T-helper 2 cell treated with Interferon-gamma antibody and Interleukin-4, amounts not matched to agents 5 μg/mL and 100 μg/mL, for 36 hours (primary cell): ENCODE results near the gene USP37.

Experiments used
- DNase-seq: peaks from one replicate; pipeline ENCODE4 v3.0.0; 2021; ENCODE audit warnings: low spot score
- H3K27ac Mint-ChIP-seq: one replicate; pipeline ENCODE4 v1.8.0; 2021; ENCODE audit warnings: mild to moderate bottlenecking, mixed read lengths
- H3K27me3 Mint-ChIP-seq: one replicate; pipeline ENCODE4 v1.8.0; 2021; ENCODE audit warnings: low read depth, mixed read lengths
- H3K36me3 Mint-ChIP-seq: one replicate; pipeline ENCODE4 v1.8.0; 2021; ENCODE audit warnings: low read depth, mixed read lengths
- H3K4me1 Mint-ChIP-seq: one replicate; pipeline ENCODE4 v1.8.0; 2021; ENCODE audit warnings: low read depth, mixed read lengths
- H3K4me3 Mint-ChIP-seq: one replicate; pipeline ENCODE4 v1.8.0; 2022; ENCODE audit warnings: mild to moderate bottlenecking, moderate library complexity, mixed read lengths
- H3K9me3 Mint-ChIP-seq: one replicate; pipeline ENCODE4 v1.8.0; 2021; ENCODE audit warnings: mixed read lengths

The USP37 gene

DNA sequence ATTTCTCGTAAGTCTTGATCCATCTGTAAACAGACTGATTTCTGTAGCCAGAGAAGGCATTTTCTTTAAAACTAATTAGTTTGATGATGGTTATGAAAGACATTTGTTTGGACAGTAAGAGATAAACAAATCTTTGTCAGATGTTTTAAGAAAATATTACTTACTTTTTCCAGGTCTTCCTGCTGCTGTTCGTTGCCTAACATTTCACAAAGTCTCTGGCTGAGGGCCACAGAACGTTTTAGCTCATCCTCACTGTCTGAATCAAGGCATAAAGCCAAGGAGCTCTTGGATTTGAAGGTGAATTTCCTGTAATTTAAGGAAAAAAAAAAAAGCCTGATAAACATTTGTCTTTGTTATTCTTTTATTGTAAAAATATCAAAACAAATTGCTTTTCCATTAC is 91.5 kb downstream of the USP37 start:
- Mint-ChIP-seq H3K9me3 (no peaks in the 10 kb centered on the region), H3K4me3 (no peak overlapping the region), H3K36me3 (peaks cover 52% of the 10 kb centered on the region), H3K4me1 (peaks cover 4% of the 10 kb centered on the region), H3K27me3 (no peaks in the 10 kb centered on the region), H3K27ac (no peak overlapping the region)
- no peak for DNase-seq

GRCh38 chr2:218474527-218474926 is 93.6 kb downstream of the USP37 start:
- Mint-ChIP-seq H3K27ac (no peak overlapping the region), H3K36me3 (peaks cover 56% of the 10 kb centered on the region), H3K27me3 (no peaks in the 10 kb centered on the region), H3K4me3 (no peak overlapping the region), H3K9me3 (no peaks in the 10 kb centered on the region), H3K4me1 (peaks cover 15% of the 10 kb centered on the region)
- DNase-seq: no peak

DNA sequence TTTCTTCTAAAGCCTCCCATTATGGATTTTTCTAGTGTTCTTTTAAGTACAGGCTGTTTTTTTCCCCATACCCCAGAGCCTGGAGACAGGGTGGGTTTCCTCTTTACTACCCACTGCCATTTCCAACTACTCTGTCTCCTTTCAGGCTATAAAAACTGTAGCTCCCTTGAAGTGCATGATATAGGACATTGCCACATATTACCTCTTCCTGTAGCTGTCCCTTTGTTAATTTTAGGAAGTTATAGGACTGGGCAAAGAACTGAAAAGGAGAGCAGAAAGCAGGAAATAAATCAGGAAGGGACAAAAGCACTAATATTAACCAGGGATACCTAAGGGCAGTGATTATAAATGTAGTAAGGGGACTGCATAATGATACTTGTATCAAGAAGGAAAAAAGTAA is 95.2 kb downstream of the USP37 start:
- no peak for DNase-seq
- Mint-ChIP-seq H3K4me1 (peaks cover 15% of the 10 kb centered on the region), H3K4me3 (no peak overlapping the region), H3K9me3 (no peaks in the 10 kb centered on the region), H3K36me3 (peaks cover 50% of the 10 kb centered on the region), H3K27me3 (no peaks in the 10 kb centered on the region), H3K27ac (no peak overlapping the region)

DNA sequence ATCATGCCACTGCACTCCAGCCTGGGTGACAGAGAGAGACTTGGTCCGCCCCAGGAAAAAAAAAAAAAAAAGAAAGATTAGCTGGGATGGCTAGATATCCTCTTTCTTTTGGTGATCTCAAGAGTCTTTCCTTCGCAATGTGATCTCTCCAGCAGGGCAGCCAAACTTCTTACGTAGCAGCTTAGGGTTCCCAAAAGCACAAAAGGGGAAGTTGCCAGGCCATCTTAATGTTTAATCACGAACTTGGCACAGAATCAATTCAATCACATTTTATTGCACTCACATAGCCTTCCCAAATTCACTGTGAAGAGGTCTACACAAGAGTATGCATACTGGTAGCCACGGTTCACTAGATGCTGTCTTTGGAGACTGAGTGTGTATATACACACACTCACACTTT is 96.2 kb downstream of the USP37 start:
- H3K4me1 Mint-ChIP-seq: peaks cover 15% of the 10 kb centered on the region
- DNase-seq: no peak
- no peaks in the 10 kb centered on the region for H3K9me3 Mint-ChIP-seq
- H3K36me3 Mint-ChIP-seq: peaks cover 48% of the 10 kb centered on the region
- no peak overlapping the region for H3K4me3 Mint-ChIP-seq
- H3K27ac Mint-ChIP-seq: peak overlapping the region; percentile 43
- no peaks in the 10 kb centered on the region for H3K27me3 Mint-ChIP-seq

DNA sequence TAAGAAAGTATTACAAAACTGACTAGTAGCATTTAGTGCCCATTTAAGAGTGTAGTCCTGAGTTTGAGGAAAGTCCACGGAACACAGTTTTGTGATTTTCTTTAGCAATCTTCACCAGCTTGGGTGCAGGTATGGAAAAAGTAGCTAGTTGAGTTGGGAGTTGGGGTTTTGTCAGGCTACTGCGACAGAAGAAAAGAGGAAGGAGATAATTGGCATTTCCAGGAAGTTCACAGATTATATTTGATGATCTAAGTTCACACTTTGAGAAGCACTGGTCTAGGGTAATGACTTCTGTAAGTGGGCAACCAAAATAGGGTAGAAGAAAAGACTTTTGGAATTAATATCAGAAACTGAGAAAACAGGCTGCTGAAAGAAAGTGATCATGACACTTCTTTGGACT is 97.1 kb downstream of the USP37 start:
- H3K4me3 Mint-ChIP-seq: no peak overlapping the region
- peaks cover 46% of the 10 kb centered on the region for H3K36me3 Mint-ChIP-seq
- no peak for DNase-seq
- no peaks in the 10 kb centered on the region for H3K9me3 Mint-ChIP-seq
- no peaks in the 10 kb centered on the region for H3K27me3 Mint-ChIP-seq
- H3K27ac Mint-ChIP-seq: peak overlapping the region; percentile 78
- peaks cover 18% of the 10 kb centered on the region for H3K4me1 Mint-ChIP-seq

DNA sequence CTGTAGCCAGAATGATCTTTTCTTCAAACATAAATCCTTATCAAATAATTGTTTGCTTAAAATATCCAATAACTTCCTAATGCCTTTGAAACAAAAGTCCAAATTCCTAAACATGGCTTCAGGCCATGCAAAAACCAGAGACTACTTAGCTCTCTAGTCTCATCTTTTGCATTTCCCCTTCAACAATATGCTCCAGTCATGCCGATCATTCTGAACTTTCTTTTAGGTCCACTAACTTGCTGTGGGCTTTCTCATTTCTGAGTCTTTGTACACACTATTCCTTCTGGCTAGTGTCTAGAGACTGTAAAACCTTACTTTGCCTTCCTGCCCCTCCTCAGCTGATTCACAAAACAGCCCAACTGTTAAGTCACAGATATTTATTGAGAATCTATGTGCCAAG is 97.7 kb downstream of the USP37 start:
- Mint-ChIP-seq H3K36me3 (peaks cover 51% of the 10 kb centered on the region), H3K27me3 (no peaks in the 10 kb centered on the region), H3K4me3 (no peak overlapping the region), H3K9me3 (no peaks in the 10 kb centered on the region), H3K27ac (peak overlapping the region; percentile 17), H3K4me1 (peaks cover 18% of the 10 kb centered on the region)
- DNase-seq: no peak

DNA sequence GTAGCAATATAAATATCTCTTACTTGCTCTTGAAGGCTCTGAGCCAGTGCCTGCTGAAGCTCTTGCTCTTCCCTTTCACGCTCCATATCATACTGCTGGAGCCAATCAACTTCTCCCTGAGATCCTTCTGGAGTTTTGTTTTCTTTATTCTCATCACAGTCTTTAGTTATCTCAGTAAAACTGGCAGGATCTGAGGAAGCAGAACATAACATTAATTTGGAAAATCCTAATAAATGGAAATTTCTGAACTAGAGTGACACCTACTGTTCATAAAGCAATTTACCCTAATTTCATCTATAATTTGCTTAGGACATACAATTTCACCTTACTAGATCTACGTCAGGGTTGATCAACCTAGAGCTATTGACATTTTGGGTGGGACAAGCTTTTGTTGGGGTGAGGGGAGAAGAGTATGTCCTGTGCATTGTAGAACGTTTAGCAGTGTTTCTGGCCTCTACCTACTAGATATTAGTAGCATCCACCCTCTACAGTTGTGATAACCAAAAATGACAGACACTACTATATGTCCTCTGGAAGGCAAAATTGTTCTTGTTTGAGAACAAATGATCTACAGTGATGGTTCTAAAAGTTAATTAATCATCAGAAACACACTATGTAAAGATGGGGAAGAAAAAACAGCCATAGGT is 102.0 kb downstream of the USP37 start:
- no peak for DNase-seq
- Mint-ChIP-seq H3K36me3 (peaks cover 44% of the 10 kb centered on the region), H3K27me3 (no peaks in the 10 kb centered on the region), H3K9me3 (no peaks in the 10 kb centered on the region), H3K4me1 (peaks cover 10% of the 10 kb centered on the region), H3K27ac (no peak overlapping the region), H3K4me3 (no peak overlapping the region)

DNA sequence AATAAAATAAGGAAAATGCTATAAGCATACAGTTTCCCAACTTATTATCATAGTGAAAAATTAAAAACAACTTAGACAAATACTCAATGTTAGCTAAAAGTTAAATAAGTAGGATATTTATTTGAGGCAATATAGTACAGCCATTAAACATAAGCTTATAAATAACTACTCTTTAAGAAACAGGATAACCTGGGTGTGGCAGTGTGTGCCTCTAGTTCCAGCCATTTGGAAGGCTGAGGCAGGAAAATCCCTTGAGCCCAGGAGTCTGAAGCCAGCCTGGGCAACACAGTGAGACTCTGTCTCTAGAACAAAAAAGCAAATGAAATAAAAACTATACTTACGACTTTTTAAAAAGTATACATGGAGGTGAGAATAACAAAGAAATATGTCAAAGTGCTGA is 109.6 kb downstream of the USP37 start:
- no peak for DNase-seq
- H3K4me1 Mint-ChIP-seq: no peaks in the 10 kb centered on the region
- H3K27ac Mint-ChIP-seq: no peak overlapping the region
- H3K27me3 Mint-ChIP-seq: no peaks in the 10 kb centered on the region
- H3K9me3 Mint-ChIP-seq: peaks cover 13% of the 10 kb centered on the region
- no peak overlapping the region for H3K4me3 Mint-ChIP-seq
- H3K36me3 Mint-ChIP-seq: peaks cover 57% of the 10 kb centered on the region

DNA sequence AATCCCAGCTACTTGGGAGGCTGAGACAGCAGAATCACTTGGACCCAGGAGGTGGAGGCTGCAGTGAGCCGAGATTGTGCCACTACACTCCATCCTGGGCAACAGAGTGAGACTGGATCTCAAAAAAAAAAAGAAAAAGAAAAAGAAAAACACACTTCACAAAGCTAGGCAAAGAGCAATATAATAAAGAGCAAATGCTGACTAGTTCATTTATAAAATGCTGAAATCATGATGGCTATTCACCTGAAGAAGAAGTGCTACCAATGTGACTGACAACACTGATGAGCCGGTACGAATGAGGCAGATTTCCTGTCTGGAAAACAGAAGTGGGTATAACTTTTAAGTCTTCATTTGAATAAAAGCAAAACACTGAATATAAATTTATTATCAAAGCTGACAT is 111.3 kb downstream of the USP37 start:
- Mint-ChIP-seq H3K36me3 (peaks cover 57% of the 10 kb centered on the region), H3K27ac (no peak overlapping the region)

GRCh38 chr2:218452079-218452478 is 116.1 kb downstream of the USP37 start:
- H3K4me1 Mint-ChIP-seq: peaks cover 5% of the 10 kb centered on the region
- H3K4me3 Mint-ChIP-seq: no peak overlapping the region
- no peak overlapping the region for H3K27ac Mint-ChIP-seq
- peaks cover 60% of the 10 kb centered on the region for H3K36me3 Mint-ChIP-seq
- peaks cover 13% of the 10 kb centered on the region for H3K9me3 Mint-ChIP-seq
- no peak for DNase-seq
- no peaks in the 10 kb centered on the region for H3K27me3 Mint-ChIP-seq

More for the DNA sequence above, 111.3 kb downstream of the USP37 start:
- DNase-seq: no peak
- Mint-ChIP-seq H3K9me3 (peaks cover 13% of the 10 kb centered on the region), H3K27me3 (no peaks in the 10 kb centered on the region), H3K4me1 (no peaks in the 10 kb centered on the region), H3K4me3 (no peak overlapping the region)

DNA sequence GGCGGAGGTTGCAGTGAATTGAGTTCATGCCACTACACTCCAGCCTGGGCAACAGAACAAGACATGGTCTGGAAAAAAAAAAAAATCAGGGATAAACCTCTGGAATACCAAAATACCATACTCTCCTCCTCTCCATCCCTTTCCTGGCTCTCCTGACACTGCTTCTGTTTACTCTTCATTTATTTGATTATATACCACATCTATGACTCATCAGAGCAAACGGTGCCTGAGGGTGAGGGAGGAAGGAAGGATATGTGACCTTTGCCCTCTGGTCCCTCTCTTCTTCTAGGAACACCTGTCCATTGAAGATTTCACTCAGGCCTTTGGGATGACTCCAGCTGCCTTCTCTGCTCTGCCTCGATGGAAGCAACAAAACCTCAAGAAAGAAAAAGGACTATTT is 119.2 kb downstream of the USP37 start:
- H3K36me3 Mint-ChIP-seq: peaks cover 31% of the 10 kb centered on the region
- no peak overlapping the region for H3K4me3 Mint-ChIP-seq
- H3K27me3 Mint-ChIP-seq: no peaks in the 10 kb centered on the region
- H3K9me3 Mint-ChIP-seq: no peaks in the 10 kb centered on the region
- H3K4me1 Mint-ChIP-seq: peaks cover 5% of the 10 kb centered on the region
- no peak for DNase-seq
- peak overlapping the region; percentile 6 for H3K27ac Mint-ChIP-seq

GRCh38 chr2:218447072-218447471 is 121.1 kb downstream of the USP37 start:
- H3K36me3 Mint-ChIP-seq: peaks cover 20% of the 10 kb centered on the region
- H3K27me3 Mint-ChIP-seq: no peaks in the 10 kb centered on the region
- H3K4me3 Mint-ChIP-seq: no peak overlapping the region
- DNase-seq: no peak
- H3K27ac Mint-ChIP-seq: no peak overlapping the region
- peaks cover 5% of the 10 kb centered on the region for H3K4me1 Mint-ChIP-seq
- H3K9me3 Mint-ChIP-seq: no peaks in the 10 kb centered on the region

- Mint-ChIP-seq H3K27me3 (no peaks in the 10 kb centered on the region), H3K9me3 (no peaks in the 10 kb centered on the region), H3K4me1 (peaks cover 5% of the 10 kb centered on the region), H3K27ac (no peak overlapping the region), H3K4me3 (no peak overlapping the region), H3K36me3 (peaks cover 19% of the 10 kb centered on the region)
- DNase-seq: no peak
Measured at GRCh38 chr2:218446547-218446946, 121.6 kb downstream of the USP37 start.

GRCh38 chr2:218445602-218446001 is 122.5 kb downstream of the USP37 start:
- no peak for DNase-seq
- no peak overlapping the region for H3K4me3 Mint-ChIP-seq
- H3K4me1 Mint-ChIP-seq: peaks cover 5% of the 10 kb centered on the region
- H3K9me3 Mint-ChIP-seq: no peaks in the 10 kb centered on the region
- H3K36me3 Mint-ChIP-seq: peaks cover 19% of the 10 kb centered on the region
- H3K27ac Mint-ChIP-seq: no peak overlapping the region
- no peaks in the 10 kb centered on the region for H3K27me3 Mint-ChIP-seq

DNA sequence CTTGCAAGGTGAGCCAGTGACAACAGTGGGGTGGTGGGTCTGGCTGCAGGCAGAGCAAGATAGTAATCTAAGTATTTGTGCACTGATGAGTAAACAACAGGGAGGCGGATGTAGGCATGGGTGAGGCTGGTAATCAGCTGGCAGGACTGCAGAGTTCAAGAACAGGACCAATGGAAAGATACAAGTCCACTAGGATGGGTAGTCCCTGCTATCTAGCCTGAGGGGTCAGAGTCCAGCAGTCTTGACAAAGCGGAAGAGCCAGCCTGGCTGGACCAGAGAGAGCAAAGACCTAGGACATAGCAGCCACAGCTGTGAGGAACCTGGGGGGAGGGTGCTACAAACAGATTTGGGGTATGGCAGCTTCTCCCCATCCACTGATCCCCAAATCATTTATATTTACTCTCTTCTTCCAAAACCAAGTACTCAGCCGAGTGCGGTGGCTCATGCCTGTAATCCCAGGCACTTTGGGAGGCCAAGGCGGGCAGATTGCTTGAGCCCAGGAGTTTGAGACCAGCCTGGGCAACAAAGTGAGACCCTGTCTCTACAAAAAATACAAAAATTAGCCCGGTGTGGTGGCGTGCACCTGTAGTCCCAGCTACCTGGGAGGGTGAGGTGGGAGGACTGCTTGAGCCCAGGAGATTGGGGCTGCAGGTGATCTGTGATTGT is 123.3 kb downstream of the USP37 start:
- Mint-ChIP-seq H3K9me3 (no peaks in the 10 kb centered on the region), H3K27me3 (no peaks in the 10 kb centered on the region), H3K4me3 (no peak overlapping the region), H3K27ac (no peak overlapping the region), H3K36me3 (peaks cover 13% of the 10 kb centered on the region), H3K4me1 (peaks cover 5% of the 10 kb centered on the region)
- no peak for DNase-seq
